Fibroblast of lung (primary cell): ENCODE results near the gene FMNL1. TPM values are rescaled to one million over a fixed set of nuclear protein-coding genes. Genes with fewer than 3 reads are reported as not detected.

Experiments
- DNase-seq, 2 donors: peaks; one replicate each; pipeline versions ENCODE4 v3.0.0 to v3.0.0-alpha.2; 2010; ENCODE audit warnings: low read depth in 2 of 2
- H2AFZ ChIP-seq: 2 replicates; pipeline ENCODE4 v1.5.1; 2012; ENCODE audit warnings: low read length, control low read depth, inconsistent platforms
- H3K27ac ChIP-seq: 2 replicates; pipeline ENCODE4 v1.5.1; 2011; ENCODE audit warnings: low read length, control low read depth; ENCODE audit not compliant: insufficient read depth
- H3K27me3 ChIP-seq: 2 replicates; pipeline ENCODE4 v1.5.1; 2011; ENCODE audit warnings: mild to moderate bottlenecking, low read length; ENCODE audit not compliant: control insufficient read depth, insufficient read depth
- H3K36me3 ChIP-seq: 2 replicates; pipeline ENCODE4 v1.5.1; 2011; ENCODE audit warnings: low read length; ENCODE audit not compliant: control insufficient read depth, insufficient read depth
- H3K4me1 ChIP-seq: 2 replicates; pipeline ENCODE4 v1.5.1; 2011; ENCODE audit warnings: low read length; ENCODE audit not compliant: control insufficient read depth, insufficient read depth; ENCODE audit errors: extremely low read depth
- H3K4me2 ChIP-seq: 2 replicates; pipeline ENCODE4 v1.5.1; 2011; ENCODE audit warnings: low read length, control low read depth; ENCODE audit not compliant: insufficient read depth; ENCODE audit errors: extremely low read depth
- H3K4me3 ChIP-seq, 4 experiments: fragments of 200-600 bp in 1 of 4; sonication (generic) in 1 of 4; replicated peaks in 1 of 4; 2 replicates each; pipeline ENCODE4 v1.5.1; 2011 to 2016; ENCODE audit warnings: low read length in 4 of 4, low read depth in 3 of 4, mild to moderate bottlenecking in 3 of 4, control low read depth in 2 of 4, inconsistent platforms in 1 of 4, mixed read lengths in 1 of 4; ENCODE audit not compliant: insufficient read depth in 1 of 4; ENCODE audit errors: control extremely low read depth in 1 of 4
- H3K79me2 ChIP-seq: 2 replicates; pipeline ENCODE4 v1.5.1; 2012; ENCODE audit warnings: mild to moderate bottlenecking, low read length, inconsistent platforms; ENCODE audit not compliant: control insufficient read depth, insufficient read depth
- H3K9ac ChIP-seq: 2 replicates; pipeline ENCODE4 v1.5.1; 2011; ENCODE audit warnings: mild to moderate bottlenecking, low read length, control low read depth; ENCODE audit not compliant: insufficient read depth
- H3K9me3 ChIP-seq: 2 replicates; pipeline ENCODE4 v1.5.1; 2012; ENCODE audit warnings: low read depth, low read length; ENCODE audit not compliant: control insufficient read depth, insufficient read depth
- H4K20me1 ChIP-seq: 2 replicates; pipeline ENCODE4 v1.5.1; 2011; ENCODE audit warnings: low read length; ENCODE audit not compliant: control insufficient read depth, insufficient read depth; ENCODE audit errors: extremely low read depth
- EZH2 ChIP-seq: IDR thresholded peaks from 2 replicates; pipeline ENCODE4 v1.5.1; 2012; ENCODE audit warnings: low read length, control low read depth, mild to moderate bottlenecking; ENCODE audit errors: missing control alignments
- polyA plus RNA-seq, 2 donors: library from polyadenylated mRNA; depleted of rRNA in 1 of 2; stranded (reverse) in 1 of 2; unstranded in 1 of 2; fragments of >200 nt; gene quantifications; 2 replicates each; pipeline ENCODE4 v1.2.1, GENCODE V29; 2011 to 2012; ENCODE audit warnings: missing spikeins in 1 of 2
- total RNA-seq: library from RNA; depleted of rRNA; stranded (reverse); fragments of >200 nt; gene quantifications from 2 replicates; pipeline ENCODE4 v1.2.1, GENCODE V29; 2014
- TF ChIP-seq, protein P1 (sequence below), 2 donors: IDR thresholded peaks in 1 of 2; conservative IDR thresholded peaks in 1 of 2; 1 replicate in 1 of 2; 2 replicates in 1 of 2; pipeline ENCODE4 v1.5.1; 2011 to 2012; ENCODE audit warnings: low read length in 2 of 2, control low read depth in 1 of 2, inconsistent platforms in 1 of 2, low read depth in 1 of 2, mild to moderate bottlenecking in 1 of 2

FMNL1 gene
- total and polyA plus RNA-seq, 2 donors (not counting 1 experiment from before 2014, with no cell fraction given) = 1.1 to 2.8 TPM

GRCh38 chr17:45253879-45254278 lies 32.2 kb downstream of the FMNL1 start:
- DNase-seq = no peak
- H3K4me1 ChIP-seq = no peaks in the 10 kb centered on the region
- no peak overlapping the region for H3K27ac ChIP-seq

DNA sequence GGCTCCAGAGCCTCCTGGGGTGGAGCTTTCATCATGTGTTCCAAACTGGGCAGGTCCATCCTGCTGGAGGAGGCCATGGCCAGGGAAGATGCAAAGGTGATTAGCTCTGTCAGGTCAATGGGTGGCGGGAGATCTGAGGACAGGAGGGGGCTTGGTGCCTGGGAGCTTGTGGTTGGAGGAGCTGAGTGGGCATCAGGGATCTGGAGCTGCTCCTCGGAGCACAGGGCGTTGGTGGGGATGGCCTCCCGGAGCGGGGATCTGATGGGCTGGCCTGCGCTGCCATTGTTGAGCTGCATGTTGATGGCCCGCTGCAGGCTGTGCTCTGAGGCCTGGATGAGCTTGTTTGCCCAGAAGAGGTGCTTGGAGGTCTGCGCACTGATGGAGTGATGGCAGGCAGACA lies 33.7 kb downstream of the FMNL1 start:
- H3K4me1 ChIP-seq = no peaks in the 10 kb centered on the region
- H4K20me1 ChIP-seq = no peaks in the 10 kb centered on the region
- H3K79me2 ChIP-seq = no peaks in the 10 kb centered on the region
- H3K27ac ChIP-seq = no peak overlapping the region
- TF ChIP-seq EZH2 = no peak
- TF ChIP-seq, protein P1, sequence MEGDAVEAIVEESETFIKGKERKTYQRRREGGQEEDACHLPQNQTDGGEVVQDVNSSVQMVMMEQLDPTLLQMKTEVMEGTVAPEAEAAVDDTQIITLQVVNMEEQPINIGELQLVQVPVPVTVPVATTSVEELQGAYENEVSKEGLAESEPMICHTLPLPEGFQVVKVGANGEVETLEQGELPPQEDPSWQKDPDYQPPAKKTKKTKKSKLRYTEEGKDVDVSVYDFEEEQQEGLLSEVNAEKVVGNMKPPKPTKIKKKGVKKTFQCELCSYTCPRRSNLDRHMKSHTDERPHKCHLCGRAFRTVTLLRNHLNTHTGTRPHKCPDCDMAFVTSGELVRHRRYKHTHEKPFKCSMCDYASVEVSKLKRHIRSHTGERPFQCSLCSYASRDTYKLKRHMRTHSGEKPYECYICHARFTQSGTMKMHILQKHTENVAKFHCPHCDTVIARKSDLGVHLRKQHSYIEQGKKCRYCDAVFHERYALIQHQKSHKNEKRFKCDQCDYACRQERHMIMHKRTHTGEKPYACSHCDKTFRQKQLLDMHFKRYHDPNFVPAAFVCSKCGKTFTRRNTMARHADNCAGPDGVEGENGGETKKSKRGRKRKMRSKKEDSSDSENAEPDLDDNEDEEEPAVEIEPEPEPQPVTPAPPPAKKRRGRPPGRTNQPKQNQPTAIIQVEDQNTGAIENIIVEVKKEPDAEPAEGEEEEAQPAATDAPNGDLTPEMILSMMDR (conservative IDR thresholded peaks at IDR 0.05 in 1 of 2, IDR thresholded peaks at IDR 0.05 in 1 of 2; ENCODE audit: low read depth in 1 of 2, low read length in 2 of 2) = no peak
- H2AFZ ChIP-seq = no peak overlapping the region
- DNase-seq = no peak
- no peaks in the 10 kb centered on the region for H3K36me3 ChIP-seq
- H3K9ac ChIP-seq = no peak overlapping the region
- no peaks in the 10 kb centered on the region for H3K9me3 ChIP-seq
- no peak overlapping the region for H3K4me3 ChIP-seq
- H3K4me2 ChIP-seq = no peak overlapping the region
- H3K27me3 ChIP-seq = peaks cover 9% of the 10 kb centered on the region

More at GRCh38 chr17:45253879-45254278, 32.2 kb downstream of the FMNL1 start:
- no peak overlapping the region for H3K4me2 ChIP-seq
- H3K36me3 ChIP-seq = no peaks in the 10 kb centered on the region
- no peaks in the 10 kb centered on the region for H3K79me2 ChIP-seq
- H3K9me3 ChIP-seq = no peaks in the 10 kb centered on the region
- no peak overlapping the region for H3K4me3 ChIP-seq
- peaks cover 7% of the 10 kb centered on the region for H3K27me3 ChIP-seq
- no peak overlapping the region for H3K9ac ChIP-seq
- H2AFZ ChIP-seq = no peak overlapping the region
- TF ChIP-seq EZH2 = no peak
- TF ChIP-seq, protein P1 (conservative IDR thresholded peaks at IDR 0.05 in 1 of 2, IDR thresholded peaks at IDR 0.05 in 1 of 2; ENCODE audit: low read depth in 1 of 2, low read length in 2 of 2) = no peak
- no peaks in the 10 kb centered on the region for H4K20me1 ChIP-seq

- Histone ChIP-seq H3K27ac (no peak overlapping the region), H3K79me2 (no peaks in the 10 kb centered on the region), H3K4me1 (no peaks in the 10 kb centered on the region), H3K9me3 (no peaks in the 10 kb centered on the region), H3K9ac (no peak overlapping the region), H3K27me3 (peaks cover 10% of the 10 kb centered on the region), H4K20me1 (no peaks in the 10 kb centered on the region), H3K4me2 (no peak overlapping the region), H3K4me3 (no peak overlapping the region), H2AFZ (no peak overlapping the region), H3K36me3 (no peaks in the 10 kb centered on the region)
- TF ChIP-seq EZH2 = no peak
- TF ChIP-seq, protein P1 (conservative IDR thresholded peaks at IDR 0.05 in 1 of 2, IDR thresholded peaks at IDR 0.05 in 1 of 2; ENCODE audit: low read depth in 1 of 2, low read length in 2 of 2) = no peak
- DNase-seq = no peak
Observed at GRCh38 chr17:45256114-45256966, 34.7 kb downstream of the FMNL1 start.
